ENCODE data around the gene MRPL14. TPM values are rescaled to one million over a fixed set of nuclear protein-coding genes. Genes with fewer than 3 reads are reported as not detected.

MRPL14 gene
- total and polyA plus RNA-seq, 2 of the 8 experiments (the other 6 are each of a cell fraction or from before 2014, with no cell fraction given) = 82.0 to 97.1 TPM

DNA sequence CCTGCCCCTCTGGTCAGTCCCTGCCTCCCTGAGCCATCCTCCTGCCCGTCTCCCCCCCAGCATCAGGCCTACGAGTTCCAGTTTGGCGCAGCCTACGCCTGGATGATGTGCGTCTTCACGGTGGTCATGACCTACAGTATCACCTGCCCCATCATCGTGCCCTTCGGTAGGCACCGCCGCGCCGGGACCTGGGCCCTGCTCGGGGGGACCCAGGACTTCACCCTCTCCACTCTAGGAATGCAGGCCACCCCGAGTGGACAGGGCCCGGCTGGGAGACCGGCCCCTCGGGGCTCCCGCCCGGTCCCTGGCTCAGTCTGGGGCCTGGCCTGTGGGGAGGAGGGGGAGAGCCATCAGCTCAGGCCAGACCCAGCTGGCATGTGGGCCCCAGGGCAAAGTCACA, 25.3 kb upstream of the MRPL14 start:
- TF ChIP-seq ATF2 (IDR thresholded peaks at IDR 0.05; ENCODE audit: low read length) (no peak), RAD21 (IDR thresholded peaks at IDR 0.05 in 1 of 2, conservative IDR thresholded peaks at IDR 0.05 in 1 of 2; ENCODE audit: low read depth in 2 of 2, low read length in 2 of 2) (no peak), ZNF274 (IDR thresholded peaks at IDR 0.05; ENCODE audit: borderline replicate concordance, extremely low read depth, low read length) (no peak), HDAC2 (IDR thresholded peaks at IDR 0.05; ENCODE audit: borderline replicate concordance in 1 of 2, low read depth in 2 of 2, low read length in 2 of 2) (no peak), RBBP5 (IDR thresholded peaks at IDR 0.05; ENCODE audit: borderline replicate concordance, low read depth, low read length) (no peak), SIX5 (IDR thresholded peaks at IDR 0.05; ENCODE audit: low read depth, low read length) (no peak), GABPA (IDR thresholded peaks at IDR 0.05; ENCODE audit: borderline replicate concordance, insufficient read depth, low read length) (no peak), E2F6 (IDR thresholded peaks at IDR 0.05) (no peak), BCL11A (IDR thresholded peaks at IDR 0.05; ENCODE audit: low read depth in 2 of 2, low read length in 2 of 2) (no peak)
- Histone ChIP-seq H2BK12ac (ENCODE audit: low read depth, low read length) (no peak overlapping the region), H2AFZ (ENCODE audit: low read length) (no peak overlapping the region), H2BK120ac (replicated peaks; ENCODE audit: low read depth, low read length) (no peak overlapping the region), H3K9ac (replicated peaks in 1 of 4; ENCODE audit: extremely low read depth in 1 of 4, low read depth in 3 of 4, low read length in 3 of 4) (no peak overlapping the region), H4K5ac (ENCODE audit: insufficient read length, low read depth, low read length) (no peak overlapping the region), H3K23ac (ENCODE audit: insufficient read length) (no peak overlapping the region), H3K36me3 (ENCODE audit: control insufficient read depth in 2 of 4, insufficient read depth in 4 of 4, low read length in 3 of 4) (peaks cover 8 to 24% (median 16%) of the 10 kb centered on the region in 4 experiments; a peak in 7 of 8 replicates), H3K79me2 (ENCODE audit: control insufficient read depth in 1 of 2, insufficient read depth in 2 of 2, low read length in 2 of 2) (no peaks in the 10 kb centered on the region), H3K56ac (replicated peaks; ENCODE audit: insufficient read length, low read depth, low read length) (no peak overlapping the region), H3K27ac (ENCODE audit: low read depth, low read length) (no peak overlapping the region), H3K4me3 (ENCODE audit: extremely low read depth in 1 of 4, insufficient read depth in 2 of 4, low read depth in 3 of 4, low read length in 4 of 4) (no peak overlapping the region), H4K20me1 (replicated peaks in 1 of 2; ENCODE audit: control insufficient read depth in 1 of 2, insufficient read depth in 2 of 2, low read length in 2 of 2) (peaks cover 2 to 3% of the 10 kb centered on the region in 2 experiments), H3K14ac (ENCODE audit: insufficient read length) (no peak overlapping the region), H2AK5ac (ENCODE audit: low read depth, low read length) (no peak overlapping the region), H2BK20ac (ENCODE audit: low read length) (no peak overlapping the region), H2BK15ac (ENCODE audit: low read length) (no peak overlapping the region), H3K23me2 (ENCODE audit: low read depth, low read length) (no peaks in the 10 kb centered on the region), H3K18ac (ENCODE audit: extremely low read depth, low read length) (no peak overlapping the region), H2BK5ac (ENCODE audit: low read depth, low read length) (no peak overlapping the region), H3K4me1 (replicated peaks in 1 of 4; ENCODE audit: control insufficient read depth in 3 of 4, insufficient read depth in 4 of 4, low read length in 3 of 4) (peaks cover 0 to 12% (median 6%) of the 10 kb centered on the region in 4 experiments; a peak in 5 of 7 replicates), H3K27me3 (replicated peaks in 1 of 4; ENCODE audit: control insufficient read depth in 3 of 4, extremely low read depth in 1 of 4, insufficient read depth in 3 of 4, low read length in 3 of 4) (no peaks in the 10 kb centered on the region), H3K79me1 (ENCODE audit: low read depth, low read length) (no peaks in the 10 kb centered on the region), H3K4ac (replicated peaks; ENCODE audit: insufficient read length, low read depth, low read length) (no peak overlapping the region), H4K8ac (ENCODE audit: extremely low read depth, insufficient read depth, low read length) (peak overlapping the region; percentile 63; the same call in 1 of the 2 replicates), H4K91ac (replicated peaks; ENCODE audit: insufficient read length, low read length) (no peak overlapping the region), H3K4me2 (ENCODE audit: insufficient read depth in 1 of 2, low read depth in 2 of 2, low read length in 2 of 2) (no peak overlapping the region), H3K9me3 (ENCODE audit: insufficient read depth in 2 of 2, low read depth in 1 of 2, low read length in 1 of 2) (no peaks in the 10 kb centered on the region)
- ChIA-PET CTCF (ENCODE audit: partially characterized antibody) (interaction anchor here (0.6 to 7.5 kb wide), 7 partner anchors 10 to 82 kb away, joined by 3 to 39 read pairs (median 5); no protein-coding TSS in a partner anchor), POLR2A (ENCODE audit: partially characterized antibody) (interaction anchor here (1.2 to 8.5 kb wide), 4 partner anchors 19 to 104 kb away, joined by 3 to 55 read pairs (median 4); partner anchors contain the start of gene HSP90AB1)
- no peak for FAIRE-seq
- 97% methylated on average over 19 of the region's 19 CpGs; no CpG with 5 or more reads in 1 of the 2 experiments for WGBS, 2 experiments (ENCODE audit: extremely low coverage in 1 of 2, insufficient coverage in 1 of 2, insufficient read length in 1 of 2, insufficient replicate concordance in 2 of 2, low coverage in 1 of 2, low lambda C conversion rate in 2 of 2, missing lambda C conversion rate in 1 of 2)
- no peak for DNase-seq (ENCODE audit: low read depth in 1 of 2, low spot score in 2 of 2)
